ENCODE measurements around the gene ABCC2. TPM values are rescaled to one million over a fixed set of nuclear protein-coding genes. Genes with fewer than 3 reads are reported as not detected.

ABCC2 gene
- total and polyA plus RNA-seq, 9 of the 15 experiments (the other 6 are each of a cell fraction or from before 2014, with no cell fraction given), result 0.03 to 0.18 (median 0.10) TPM; not detected in 1

- Histone ChIP-seq H3K27ac (ENCODE audit: extremely low read depth, low read depth, low read length) (no peak overlapping the region), H3K4me3 (no peak overlapping the region), H3K36me3 (ENCODE audit: control insufficient read depth, insufficient read depth, low read length) (no peaks in the 10 kb centered on the region), H2AFZ (ENCODE audit: low read depth, low read length) (peak overlapping the region; percentile 33; the same call in 1 of the 2 replicates), H3K4me1 (replicated peaks in 1 of 2; ENCODE audit: control insufficient read depth in 2 of 2, insufficient read depth in 2 of 2, low read length in 2 of 2) (peaks cover 0 to 4% of the 10 kb centered on the region in 2 experiments; a peak in 3 of 5 replicates), H3K79me2 (ENCODE audit: control insufficient read depth, insufficient read depth, low read length) (no peaks in the 10 kb centered on the region), H4K20me1 (replicated peaks; ENCODE audit: control insufficient read depth, insufficient read depth, low read length) (no peaks in the 10 kb centered on the region), H3K9me3 (replicated peaks; ENCODE audit: control insufficient read depth, insufficient read depth, low read depth, low read length) (no peaks in the 10 kb centered on the region), H3K27me3 (ENCODE audit: control insufficient read depth in 2 of 2, insufficient read depth in 2 of 2, low read length in 2 of 2) (no peaks in the 10 kb centered on the region), H3K4me2 (ENCODE audit: insufficient read depth, low read length) (no peak overlapping the region), H3K9me1 (ENCODE audit: control insufficient read depth, insufficient read depth, low read length) (no peaks in the 10 kb centered on the region), H3K9ac (ENCODE audit: insufficient read depth in 1 of 2, low read depth in 2 of 2, low read length in 2 of 2) (no peak overlapping the region)
- no peak for FAIRE-seq
- no peak for TF ChIP-seq USF2 (CRISPR knock-in tag; IDR thresholded peaks at IDR 0.05)
- no peak for TF ChIP-seq ZNF717 (CRISPR knock-in tag; IDR thresholded peaks at IDR 0.05)
- no peak for TF ChIP-seq ZFP36 (IDR thresholded peaks at IDR 0.05; ENCODE audit: low read depth, low read length, partially characterized antibody)
- TF ChIP-seq ATF3 (IDR thresholded peaks at IDR 0.05), result no peak
- TF ChIP-seq ATF3 (CRISPR knock-in tag; conservative IDR thresholded peaks at IDR 0.05), result no peak
- no peak for TF ChIP-seq EZH2 (IDR thresholded peaks at IDR 0.05; ENCODE audit: borderline replicate concordance, low read depth, low read length)
- TF ChIP-seq ZKSCAN3 (CRISPR knock-in tag; IDR thresholded peaks at IDR 0.05), result no peak
- TF ChIP-seq ZNF592 (IDR thresholded peaks at IDR 0.05), result no peak
- TF ChIP-seq PRDM10 (IDR thresholded peaks at IDR 0.05; ENCODE audit: partially characterized antibody), result no peak
- no peak for TF ChIP-seq RBM34 (IDR thresholded peaks at IDR 0.05; ENCODE audit: borderline replicate concordance, insufficient read depth, low read length)
- TF ChIP-seq ZNF79 (CRISPR knock-in tag; IDR thresholded peaks at IDR 0.05; ENCODE audit: low read depth), result no peak
- no peak for TF ChIP-seq KDM1A (IDR thresholded peaks at IDR 0.05)
- TF ChIP-seq CBFA2T2 (conservative IDR thresholded peaks at IDR 0.05), result no peak
- ChIA-PET CTCF (ENCODE audit: low intra/inter-chr PET ratio) (no interaction called here), POLR2A (interaction anchor here (0.6 to 1.6 kb wide), 2 partner anchors 8 to 17 kb away, joined by 3 to 4 read pairs; no protein-coding TSS in a partner anchor)
- ATAC-seq, result no peak
- BruUV-seq (replicated peaks), result no TSS peak
- intact Hi-C loops (cut with micrococcal nuclease) (no loop called here), in situ Hi-C loops (cut with MboI) (no loop called here)
- WGBS (ENCODE audit: insufficient coverage, low coverage, missing lambda C conversion rate), result 34% methylated on average over 4 of the region's 8 CpGs
- DNase-seq (ENCODE audit: extremely low read depth in 1 of 4, low spot score in 3 of 4), result no peak
Observed at GRCh38 chr10:99870123-99870730, 87.8 kb downstream of the ABCC2 start.
